Retinal pigment epithelial cell (primary cell): Measurements from ENCODE around the gene MTA3.

ENCODE experiments used
- DNase-seq: peaks from one replicate; pipeline ENCODE4 v3.0.0-alpha.2; 2010; ENCODE audit warnings: low read depth
- H3K4me3 ChIP-seq: 2 replicates; pipeline ENCODE4 v1.5.1; 2011; ENCODE audit warnings: mild to moderate bottlenecking, low read length, control low read depth, moderate library complexity
- CTCF ChIP-seq: conservative IDR thresholded peaks from 2 replicates; pipeline ENCODE4 v1.5.1; 2011; ENCODE audit warnings: low read depth, low read length, control low read depth, inconsistent platforms

MTA3 gene

GRCh38 chr2:42744545-42745082 is 176.2 kb downstream of the MTA3 start:
- no peak for DNase-seq
- H3K4me3 ChIP-seq = no peak overlapping the region
- no peak for TF ChIP-seq CTCF

- H3K4me3 ChIP-seq = no peak overlapping the region
- no peak for DNase-seq
- TF ChIP-seq CTCF = no peak
These were observed 179.0 kb downstream of the MTA3 start for GRCh38 chr2:42747422-42747821.

GRCh38 chr2:42748840-42749239 is 180.4 kb downstream of the MTA3 start:
- no peak for TF ChIP-seq CTCF
- DNase-seq = no peak
- H3K4me3 ChIP-seq = no peak overlapping the region

- H3K4me3 ChIP-seq = no peak overlapping the region
- no peak for TF ChIP-seq CTCF
- no peak for DNase-seq
These were observed 183.9 kb downstream of the MTA3 start for GRCh38 chr2:42752314-42752713.

- H3K4me3 ChIP-seq = no peak overlapping the region
- DNase-seq = no peak
- TF ChIP-seq CTCF = no peak
These were observed 184.7 kb downstream of the MTA3 start for GRCh38 chr2:42752816-42753813.

- no peak for DNase-seq
- H3K4me3 ChIP-seq = no peak overlapping the region
- TF ChIP-seq CTCF = no peak
These were observed 185.8 kb downstream of the MTA3 start for GRCh38 chr2:42754021-42754775.

- H3K4me3 ChIP-seq = no peak overlapping the region
- TF ChIP-seq CTCF = no peak
- DNase-seq = no peak
These were observed 186.3 kb downstream of the MTA3 start for GRCh38 chr2:42754776-42755140.
